GM19395 (cell line): Measurements from ENCODE around the gene CNIH3.

Experiments
- ATAC-seq: cut with Tn5 transposase; IDR thresholded peaks from one replicate; pipeline ENCODE4 v1.9.1; 2021; ENCODE audit warnings: mild to moderate bottlenecking, moderate library complexity; ENCODE audit not compliant: unreplicated experiment

The CNIH3 gene

DNA sequence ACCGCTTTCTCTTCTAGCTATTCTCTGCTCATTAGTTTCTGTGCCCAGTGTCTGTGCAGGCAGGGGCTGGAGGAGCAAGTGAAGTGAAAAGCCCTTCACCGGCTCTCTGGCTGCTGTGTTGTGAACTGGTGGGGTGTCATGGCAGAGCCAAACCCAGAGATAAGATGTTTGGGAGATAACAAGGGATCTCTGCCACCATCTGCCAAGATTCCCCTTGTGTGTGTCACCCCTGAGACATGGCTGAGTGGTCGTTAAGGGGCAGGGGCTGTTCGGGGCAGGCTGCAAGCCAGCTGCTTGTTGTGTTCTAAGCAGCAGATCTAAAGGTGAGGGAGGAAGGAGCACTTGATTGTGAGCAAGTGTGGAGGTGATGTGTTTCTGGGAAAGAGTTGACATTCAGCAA lies 24.5 kb downstream of the CNIH3 start:
- ATAC-seq, result no peak

DNA sequence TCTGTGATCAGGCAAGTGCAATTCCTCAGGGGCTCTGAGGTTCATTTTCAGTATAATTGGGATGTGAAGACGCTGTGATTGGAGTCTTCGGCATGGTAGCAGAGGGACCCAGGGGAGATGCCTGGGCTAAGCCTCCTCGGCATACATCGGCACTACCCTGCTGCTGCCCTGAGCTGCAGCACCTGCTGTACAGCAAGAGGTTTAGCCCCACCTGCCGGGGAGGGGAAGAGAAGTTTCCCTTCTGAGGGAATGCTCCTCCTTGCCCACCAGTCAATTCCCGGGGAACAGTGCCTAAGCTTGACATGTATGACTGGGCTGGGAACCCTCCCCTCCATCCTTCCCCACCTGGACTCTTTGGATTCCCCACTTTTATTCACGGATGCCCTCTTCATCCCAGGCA lies 24.9 kb downstream of the CNIH3 start:
- no peak for ATAC-seq

- no peak for ATAC-seq
Observed at GRCh38 chr1:224643653-224644052, 27.5 kb downstream of the CNIH3 start.

DNA sequence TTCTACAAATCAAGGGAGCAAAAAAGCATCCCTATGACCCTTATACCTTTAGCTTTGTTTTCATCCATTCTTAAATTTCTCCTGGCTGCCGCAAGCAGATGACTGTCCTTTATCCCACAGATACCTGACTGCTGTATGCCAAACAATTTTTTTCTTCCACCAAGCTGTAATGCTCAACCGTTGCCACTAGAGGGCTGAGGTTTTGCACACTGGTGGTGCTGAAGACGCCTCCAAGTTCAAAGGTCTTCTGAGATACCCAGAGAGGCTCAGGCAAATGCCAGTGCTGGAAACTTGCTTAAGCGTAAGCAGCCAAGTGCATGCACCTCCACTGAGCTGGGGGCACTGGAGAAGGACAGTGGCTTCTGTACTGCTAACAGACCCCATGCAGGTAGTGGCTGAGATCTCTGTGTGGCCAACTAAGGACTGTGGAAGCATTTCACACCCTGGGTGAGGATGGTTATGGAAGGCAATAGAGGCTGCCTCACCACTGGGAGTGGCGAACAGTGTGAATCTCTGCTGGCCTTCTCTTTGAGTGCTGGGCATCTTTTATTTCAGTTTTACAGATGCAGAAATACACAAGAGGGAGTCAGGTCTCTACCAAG lies 28.5 kb downstream of the CNIH3 start:
- peak; percentile 81 for ATAC-seq

DNA sequence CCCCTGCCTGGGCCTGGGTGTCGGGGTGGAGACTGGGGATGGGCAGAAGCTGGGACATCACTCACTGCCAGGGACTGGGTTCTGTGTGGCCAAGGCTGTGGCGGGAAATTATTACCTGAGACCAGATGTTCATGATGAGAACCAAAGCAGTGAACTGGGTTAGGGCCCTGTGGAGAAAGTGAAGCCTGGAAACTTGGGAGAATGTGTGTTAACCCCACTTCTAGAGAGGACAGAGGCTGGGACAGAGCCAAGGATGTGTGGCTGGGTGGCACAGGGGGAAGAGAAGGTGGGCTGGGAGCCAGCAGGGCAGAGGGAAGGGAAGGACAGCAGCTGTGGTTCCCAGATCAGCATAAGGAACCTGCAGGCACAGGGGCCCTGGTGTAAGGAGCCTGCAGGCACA lies 31.3 kb downstream of the CNIH3 start:
- ATAC-seq, result no peak

GRCh38 chr1:224650290-224650689 lies 34.2 kb downstream of the CNIH3 start:
- ATAC-seq, result no peak

- no peak for ATAC-seq
Observed at GRCh38 chr1:224651188-224651587, 35.1 kb downstream of the CNIH3 start.

DNA sequence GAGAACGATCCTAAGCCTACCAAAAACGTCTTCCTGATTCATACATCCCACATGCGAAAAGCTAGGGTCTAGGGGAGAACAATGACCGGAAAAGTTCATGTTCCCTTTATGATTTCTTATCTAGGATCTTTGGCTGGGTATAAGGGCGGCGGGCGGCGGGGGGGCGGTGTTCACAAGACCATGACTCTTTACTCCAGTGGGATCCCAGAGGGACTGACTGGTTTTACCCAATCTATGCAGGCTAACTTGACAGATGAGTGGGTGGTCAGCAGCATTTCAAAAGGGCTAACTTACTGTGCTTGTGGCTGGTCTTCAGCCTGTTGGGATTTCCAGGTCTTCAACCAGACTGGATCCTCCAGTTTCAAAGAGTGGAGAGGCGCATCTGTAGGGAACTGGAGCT lies 40.3 kb downstream of the CNIH3 start:
- ATAC-seq, result no peak

DNA sequence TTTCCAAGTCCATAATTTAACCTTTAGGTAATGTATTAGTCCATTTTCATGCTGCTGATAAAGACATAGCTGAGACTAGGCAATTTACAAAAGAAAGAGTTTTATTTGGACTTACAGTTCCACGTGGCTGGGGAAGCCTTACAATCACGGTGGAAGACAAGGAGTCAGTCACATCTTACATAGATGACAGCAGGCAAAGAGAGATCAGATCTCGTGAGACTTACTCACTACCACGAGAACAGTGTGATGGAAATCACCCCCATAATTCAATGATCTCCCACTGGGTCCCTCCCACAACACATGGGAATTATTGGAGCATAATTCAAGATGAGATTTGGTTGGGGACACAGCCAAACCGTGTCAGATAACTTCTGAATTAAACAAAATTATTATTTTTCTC lies 44.0 kb downstream of the CNIH3 start:
- no peak for ATAC-seq

DNA sequence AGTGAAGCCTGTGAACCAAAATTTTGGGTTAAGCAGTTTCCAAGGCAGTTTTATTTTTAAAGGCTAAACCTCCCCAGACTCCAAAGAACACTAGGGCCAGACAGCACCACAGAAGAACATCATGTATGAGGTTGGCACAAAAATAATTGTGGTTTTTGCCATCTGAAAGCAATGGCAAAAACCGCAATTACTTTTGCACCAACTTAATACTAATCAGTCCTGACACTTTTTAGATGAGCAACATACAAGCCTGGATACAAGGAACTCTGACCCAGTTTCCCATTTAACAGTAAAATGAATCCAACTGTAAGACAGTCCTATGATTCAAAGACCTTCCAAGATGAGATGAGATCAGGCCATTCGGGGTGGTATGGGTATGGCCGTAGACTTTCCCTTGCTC lies 46.8 kb downstream of the CNIH3 start:
- ATAC-seq, result no peak

DNA sequence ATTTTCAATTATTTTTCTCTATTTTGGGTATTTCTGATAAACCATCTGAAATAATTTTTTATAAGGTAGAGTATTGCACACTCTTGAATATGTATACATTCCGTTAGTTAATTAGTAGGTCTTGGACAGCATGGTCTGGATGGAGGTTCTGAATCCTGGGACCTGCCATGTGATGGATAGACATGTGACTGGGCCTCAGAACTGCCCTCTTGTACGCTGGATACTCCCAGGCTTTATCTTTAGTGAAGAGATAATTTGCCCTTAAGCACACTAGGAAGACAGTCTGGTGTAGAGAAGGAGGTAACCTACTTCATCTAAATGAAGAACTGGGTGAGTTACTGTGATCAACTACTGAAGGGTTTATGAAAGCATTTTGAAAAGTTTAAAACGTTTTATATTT lies 48.9 kb downstream of the CNIH3 start:
- ATAC-seq, result no peak

DNA sequence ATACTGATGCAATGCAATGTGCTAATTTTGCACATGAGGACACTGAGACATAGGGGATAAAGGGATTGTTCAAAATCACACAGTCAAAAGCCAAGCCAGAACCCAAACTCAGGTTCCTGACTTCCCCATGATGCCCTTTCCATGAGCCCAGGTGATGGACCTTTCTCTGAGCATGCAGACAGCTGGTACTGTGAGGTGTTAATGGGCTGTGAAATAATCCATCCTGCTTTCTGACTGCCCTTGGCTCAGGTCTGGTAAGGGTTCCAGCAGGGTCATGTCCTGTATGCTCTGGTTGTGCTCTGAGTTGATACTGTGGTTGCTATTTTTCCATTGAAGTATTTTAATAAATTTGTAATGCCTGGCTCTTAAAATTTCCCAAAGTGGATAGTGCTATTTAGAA lies 50.0 kb downstream of the CNIH3 start:
- no peak for ATAC-seq

DNA sequence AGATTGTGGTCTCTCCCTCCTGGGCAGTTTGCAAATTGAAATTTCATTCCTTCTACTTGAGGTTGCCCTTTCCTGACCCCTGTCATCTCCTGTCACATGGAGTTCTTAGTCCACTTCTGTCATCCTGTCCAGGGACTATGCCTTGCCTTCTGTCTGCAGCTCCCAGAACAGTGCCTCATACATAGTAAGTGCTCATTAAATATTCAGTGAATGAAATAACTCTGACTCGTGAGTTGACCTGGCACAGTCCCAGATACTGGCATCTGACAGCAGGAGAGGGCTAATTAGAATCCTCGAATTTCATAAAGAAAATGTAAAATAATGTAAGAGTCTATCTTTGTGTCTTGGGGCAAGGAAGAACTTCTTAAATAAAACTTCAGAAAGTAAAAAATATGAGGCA lies 50.8 kb downstream of the CNIH3 start:
- no peak for ATAC-seq

DNA sequence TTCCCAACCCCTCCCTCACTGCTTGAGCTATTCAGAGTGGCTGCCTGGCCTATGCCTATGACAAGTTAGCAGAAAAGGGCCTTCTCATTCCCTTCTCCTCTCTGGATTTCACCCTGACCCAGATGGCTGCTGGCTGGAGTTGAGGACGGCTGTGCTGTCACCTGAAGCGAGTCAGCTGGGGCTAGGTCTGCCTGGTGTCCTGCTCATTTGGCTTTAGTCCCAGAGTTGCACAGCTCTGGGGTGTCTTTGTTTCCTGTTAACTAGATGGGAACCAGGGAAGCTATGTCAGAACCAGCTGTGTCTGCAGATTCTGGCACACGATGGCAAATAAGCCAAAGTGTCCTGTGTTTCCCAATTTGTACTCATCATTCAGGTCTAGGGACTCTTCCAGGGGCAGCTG lies 52.9 kb downstream of the CNIH3 start:
- ATAC-seq, result no peak

- ATAC-seq, result no peak
Observed at GRCh38 chr1:224669403-224669802, 53.3 kb downstream of the CNIH3 start.

DNA sequence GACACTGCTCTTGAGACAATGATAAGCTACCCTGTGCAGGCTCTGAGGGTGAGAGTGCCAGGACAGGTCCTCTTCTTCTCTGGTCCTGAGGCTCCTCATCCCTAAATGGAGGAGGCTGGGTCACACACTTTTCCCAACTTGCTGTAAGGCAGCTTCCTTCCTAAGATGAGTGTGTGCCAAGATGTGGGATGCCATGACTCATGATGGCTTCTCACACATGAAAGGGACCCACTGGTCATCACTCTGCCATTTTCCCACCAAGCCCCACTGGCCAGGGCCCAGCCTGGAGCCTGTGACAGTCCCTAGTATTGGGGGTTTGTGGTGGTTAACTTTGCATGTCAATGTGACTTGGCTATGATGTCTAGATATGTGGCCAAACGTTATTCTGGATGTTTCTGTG lies 54.4 kb downstream of the CNIH3 start:
- no peak for ATAC-seq

- no peak for ATAC-seq
Observed at GRCh38 chr1:224671076-224671475, 55.0 kb downstream of the CNIH3 start.

GRCh38 chr1:224673141-224673540 lies 57.0 kb downstream of the CNIH3 start:
- no peak for ATAC-seq

DNA sequence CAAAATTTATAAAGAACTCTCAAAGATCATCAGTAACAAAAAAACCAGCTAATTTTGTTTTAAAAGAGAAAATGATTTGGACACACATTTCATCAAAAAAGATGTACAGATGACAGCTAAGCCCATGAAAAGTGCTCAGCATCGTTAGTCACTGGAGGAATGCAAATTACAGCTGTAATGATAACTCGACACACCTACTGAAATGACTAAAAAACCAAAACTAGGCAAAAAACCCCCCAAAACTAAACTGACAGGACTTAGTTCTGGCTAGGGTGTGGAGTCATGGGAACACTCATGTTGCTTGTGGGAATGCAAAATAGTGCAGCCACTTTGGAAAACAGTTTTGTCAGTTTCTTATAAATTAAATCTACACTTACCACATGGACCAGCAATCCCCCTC lies 59.5 kb downstream of the CNIH3 start:
- no peak for ATAC-seq

DNA sequence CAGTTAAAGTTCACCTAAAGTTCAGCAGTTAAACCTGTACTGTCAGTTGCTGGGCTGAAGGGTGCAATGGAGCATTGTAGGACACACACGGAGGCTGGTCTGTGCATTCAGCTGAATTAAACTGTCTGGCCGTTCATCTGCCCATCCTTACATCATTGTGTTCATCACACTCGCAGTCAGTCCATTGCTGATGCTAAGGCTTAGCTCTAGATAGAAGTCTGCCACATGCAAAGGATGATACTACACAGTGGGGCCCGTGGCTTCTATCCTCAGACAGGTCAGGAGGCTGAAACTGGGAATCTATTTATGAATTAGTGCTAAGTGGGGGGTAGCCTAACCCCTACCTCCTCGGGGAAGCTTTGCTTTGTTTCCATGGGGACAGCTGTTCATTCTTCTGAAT lies 60.4 kb downstream of the CNIH3 start:
- no peak for ATAC-seq

GRCh38 chr1:224678168-224678567 lies 62.1 kb downstream of the CNIH3 start:
- ATAC-seq, result no peak

- ATAC-seq, result no peak
Observed at GRCh38 chr1:224679606-224680005, 63.5 kb downstream of the CNIH3 start.

- ATAC-seq, result no peak
Observed at GRCh38 chr1:224681816-224682215, 65.7 kb downstream of the CNIH3 start.

DNA sequence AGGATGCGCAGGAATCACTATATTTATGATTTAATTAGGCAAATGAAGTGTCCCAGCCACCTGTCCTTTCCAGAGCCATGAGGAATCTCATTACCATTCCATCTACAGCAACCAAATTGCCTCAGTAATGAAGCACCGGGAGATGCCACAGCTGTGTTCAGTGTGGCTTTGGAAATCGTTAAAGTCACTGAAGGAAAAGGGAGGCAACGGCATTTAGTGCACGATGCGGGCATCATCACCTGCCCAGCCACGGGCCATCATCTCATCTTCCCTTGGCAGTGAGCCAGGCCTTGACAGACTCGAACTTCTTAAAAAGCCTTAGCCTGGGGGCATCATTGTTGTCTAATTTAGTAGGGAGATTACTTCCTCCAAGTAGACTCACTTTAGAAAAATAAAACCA lies 67.8 kb downstream of the CNIH3 start:
- ATAC-seq, result no peak
